Fibroblast of skin of left quadriceps (primary cell): ENCODE data around the gene CNOT8.

ENCODE experiments used
- DNase-seq, 2 experiments: peaks; one replicate each; pipeline ENCODE4 v3.0.0-alpha.2; 2013; ENCODE audit warnings: low read depth in 2 of 2

The CNOT8 gene

DNA sequence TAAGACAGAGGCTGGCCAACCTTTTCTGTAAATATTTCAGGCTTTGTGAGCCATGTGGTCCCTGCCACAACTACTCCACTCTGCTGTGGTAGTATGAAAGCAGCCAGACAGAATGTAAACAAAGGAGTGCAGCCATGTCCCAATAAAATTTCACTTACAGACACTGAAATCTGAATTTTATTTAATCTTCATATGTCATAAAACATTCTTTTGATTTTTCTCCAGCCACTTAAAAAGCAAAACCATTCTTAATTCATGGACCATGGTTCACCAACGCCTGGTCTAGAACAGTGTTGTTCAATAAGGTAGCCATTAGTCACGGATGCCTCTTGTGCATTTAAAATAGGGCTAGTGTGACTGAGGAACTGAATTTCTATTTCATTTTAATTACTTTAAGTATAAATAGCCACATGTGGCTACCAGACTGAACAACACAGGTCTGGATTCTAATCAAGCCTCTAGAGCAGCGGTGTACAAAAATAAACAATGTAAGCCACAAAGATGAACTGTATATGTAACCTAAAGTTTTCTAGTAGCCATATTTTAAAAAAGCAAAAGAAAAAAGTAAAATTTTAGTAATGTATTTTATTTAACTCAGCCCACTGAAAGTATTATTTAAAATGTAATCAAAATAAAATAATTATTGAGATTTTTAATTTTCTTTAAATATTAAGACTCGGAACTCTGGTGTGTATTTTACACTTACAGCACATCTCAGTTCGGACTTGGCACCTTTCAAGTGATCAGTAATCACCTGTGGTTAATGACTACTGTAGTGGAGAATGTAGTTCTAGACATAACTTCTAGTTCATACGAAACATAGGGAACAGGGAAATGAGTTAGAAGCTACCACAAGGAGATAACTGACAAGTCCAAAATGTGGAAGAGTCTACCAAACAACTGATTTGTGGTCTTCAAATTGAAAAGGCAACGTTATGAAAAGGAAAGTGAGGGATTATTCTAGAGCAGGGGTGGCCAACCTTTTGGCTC, 65.3 kb downstream of the CNOT8 start:
- peak in 1 of 2 experiments; percentile 34 for DNase-seq
